HG02938 (cell line): ENCODE data around the gene DDX31.

ENCODE experiments used
- ATAC-seq: cut with Tn5 transposase; IDR thresholded peaks from one replicate; pipeline ENCODE4 v1.9.1; 2021; ENCODE audit warnings: mild to moderate bottlenecking, moderate library complexity; ENCODE audit not compliant: unreplicated experiment

DDX31 gene

GRCh38 chr9:132597073-132597775 is 72.6 kb downstream of the DDX31 start:
- no peak for ATAC-seq

DNA sequence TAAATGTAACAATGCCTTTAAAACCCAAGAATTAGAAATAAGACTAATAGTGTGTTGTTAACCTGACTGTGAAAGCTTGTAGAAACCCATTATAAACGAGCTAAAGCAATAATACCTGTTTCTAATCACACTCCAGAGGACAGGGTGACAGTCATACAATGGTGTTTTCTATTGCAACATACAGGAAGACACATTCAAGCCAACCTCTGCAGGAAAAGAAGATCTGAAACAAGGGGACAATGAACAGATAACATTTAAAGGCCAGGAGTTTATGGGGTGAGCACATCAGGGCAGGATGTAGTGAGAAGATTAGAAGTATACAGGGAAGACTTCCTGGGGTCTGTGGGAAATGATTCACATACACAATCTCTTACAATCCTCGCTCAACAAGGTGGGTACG is 73.6 kb downstream of the DDX31 start:
- ATAC-seq: no peak

DNA sequence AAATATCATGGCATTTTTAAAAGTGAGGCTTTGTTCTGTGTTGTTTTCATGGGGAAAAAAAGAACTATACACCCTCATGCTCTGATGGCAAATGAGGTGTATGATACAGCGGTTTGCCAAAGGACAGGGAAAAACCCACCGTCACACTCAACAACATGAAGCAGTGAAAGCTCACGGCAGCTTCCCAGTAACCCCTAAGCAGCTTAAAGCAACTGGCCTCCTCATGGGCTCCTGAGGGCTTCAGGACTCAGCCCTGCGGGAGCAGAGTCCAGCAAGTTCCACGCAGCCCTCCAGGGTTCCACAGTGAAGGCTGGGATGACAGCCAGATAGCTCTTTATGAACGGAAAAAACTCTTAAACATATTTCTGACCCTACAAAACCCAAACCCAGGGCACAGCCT is 74.5 kb downstream of the DDX31 start:
- no peak for ATAC-seq

DNA sequence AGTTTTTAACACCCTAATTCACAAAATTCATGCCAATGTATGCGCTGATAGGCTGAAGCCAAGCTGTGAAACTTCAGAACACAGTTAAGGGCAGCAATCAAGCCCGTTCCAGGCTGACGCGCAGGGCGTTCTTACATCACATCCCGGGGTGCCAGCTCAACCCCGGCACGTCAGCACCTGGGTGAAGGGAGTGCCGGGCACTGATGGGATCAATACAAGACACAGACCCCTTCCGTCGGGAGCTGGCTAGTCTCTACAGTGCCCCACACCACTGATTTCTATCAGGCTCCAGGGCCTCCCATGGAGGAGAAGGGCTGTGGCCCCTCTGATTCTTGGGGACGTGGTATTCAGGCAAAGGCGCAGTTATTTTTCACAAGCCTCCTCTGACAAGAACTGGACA is 75.4 kb downstream of the DDX31 start:
- ATAC-seq: no peak

GRCh38 chr9:132592451-132592850 is 77.3 kb downstream of the DDX31 start:
- no peak for ATAC-seq

DNA sequence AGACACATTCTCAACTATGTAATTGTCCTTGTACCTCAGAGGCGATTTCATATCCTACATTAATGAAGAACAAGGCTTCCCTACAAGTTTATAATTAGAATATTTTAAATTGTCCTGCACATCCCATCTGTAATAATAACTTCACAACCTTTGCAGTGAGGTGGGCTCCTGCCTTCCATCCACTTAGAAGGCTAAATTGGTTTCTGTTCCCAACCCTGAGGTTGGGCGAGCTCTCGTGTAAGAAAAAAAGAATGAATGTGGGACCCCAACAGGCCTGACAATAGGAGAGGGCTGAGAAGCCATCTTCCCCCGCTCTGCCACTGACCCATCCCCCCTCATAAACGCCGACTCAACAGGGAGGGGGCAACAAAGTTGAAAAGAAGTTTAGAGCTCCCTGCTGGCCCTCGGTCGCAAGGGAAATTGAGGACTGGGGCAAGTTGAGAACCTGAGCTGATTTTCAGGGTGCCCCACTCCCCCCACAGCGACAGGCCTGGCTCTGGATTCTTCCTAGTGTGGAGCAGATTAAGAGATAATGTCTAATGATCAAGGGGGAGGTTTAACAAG is 78.0 kb downstream of the DDX31 start:
- no peak for ATAC-seq

DNA sequence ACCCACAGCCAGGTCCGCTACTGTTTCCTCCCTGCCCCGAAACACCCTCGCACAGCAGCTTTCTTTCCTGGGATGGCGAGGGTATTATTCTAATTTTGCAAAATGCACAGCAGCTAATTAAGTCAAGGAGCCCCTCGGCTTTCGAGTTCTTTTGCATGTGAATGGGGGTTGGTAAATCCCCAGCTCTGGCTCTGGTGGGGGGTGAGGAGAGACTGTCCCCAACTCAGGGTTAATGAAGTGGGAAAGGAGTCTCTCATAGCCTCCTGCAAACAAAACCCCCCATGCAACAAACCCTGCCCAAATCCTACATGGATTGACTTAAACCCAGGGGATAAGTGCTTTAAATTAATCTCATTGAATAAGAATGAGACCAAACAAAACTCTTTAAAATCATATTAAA is 78.5 kb downstream of the DDX31 start:
- ATAC-seq: no peak

DNA sequence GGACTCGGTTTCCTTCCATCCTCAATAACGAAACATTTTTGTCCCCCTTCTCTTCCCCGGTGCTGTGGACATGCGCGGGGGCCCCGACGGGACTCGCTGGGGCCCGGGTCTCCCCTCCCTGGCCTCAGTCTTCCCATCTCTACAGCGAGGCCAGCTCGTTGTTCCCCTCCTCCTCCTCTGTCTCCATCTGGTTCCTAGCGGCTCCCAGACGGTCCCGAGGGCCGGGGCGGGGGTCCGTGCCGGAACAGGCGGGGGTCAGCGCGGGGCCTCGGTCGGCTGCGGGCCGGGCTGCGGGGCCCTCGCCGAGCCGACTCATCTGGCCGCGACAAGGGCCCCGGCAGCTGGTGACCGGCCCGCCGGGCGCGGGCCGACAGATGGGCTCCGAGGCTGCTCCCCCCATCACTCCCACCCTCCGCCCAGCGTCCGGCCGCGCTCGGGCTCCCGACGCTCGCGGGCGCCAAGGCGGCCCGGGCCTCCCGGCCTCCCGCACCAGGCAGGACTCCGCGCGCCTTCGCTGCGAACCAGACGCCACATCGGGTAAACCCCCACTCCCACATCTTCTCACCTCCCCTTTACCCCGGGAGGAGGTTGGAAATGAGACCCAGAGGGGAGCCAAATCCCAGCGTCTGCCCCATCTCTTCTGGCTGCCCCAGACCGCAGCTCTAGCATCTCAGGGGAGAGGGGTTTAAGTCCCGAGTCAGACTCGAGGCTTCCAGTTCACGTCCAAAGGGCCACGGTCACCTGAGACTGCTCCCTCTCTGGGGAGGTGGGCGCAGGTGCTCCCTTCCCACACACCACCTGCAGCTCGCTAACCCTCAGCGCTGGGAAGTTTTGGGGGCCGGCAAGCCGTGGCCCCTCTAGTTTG is 79.2 kb downstream of the DDX31 start:
- no peak for ATAC-seq

DNA sequence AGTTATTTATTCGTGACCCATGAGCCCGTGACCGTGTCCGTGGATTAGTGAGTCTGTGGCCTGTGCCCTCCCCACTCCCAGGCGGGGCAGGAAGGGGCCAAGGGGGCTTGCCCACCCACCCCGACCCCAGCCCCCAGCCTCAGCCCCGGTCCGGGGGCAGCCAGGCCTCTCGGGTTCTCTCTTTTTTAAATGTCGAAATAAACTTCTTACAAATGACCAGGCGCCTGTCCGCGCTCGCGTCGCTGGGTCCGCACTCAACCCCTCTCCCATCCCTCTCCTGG is 79.8 kb downstream of the DDX31 start:
- ATAC-seq: no peak

DNA sequence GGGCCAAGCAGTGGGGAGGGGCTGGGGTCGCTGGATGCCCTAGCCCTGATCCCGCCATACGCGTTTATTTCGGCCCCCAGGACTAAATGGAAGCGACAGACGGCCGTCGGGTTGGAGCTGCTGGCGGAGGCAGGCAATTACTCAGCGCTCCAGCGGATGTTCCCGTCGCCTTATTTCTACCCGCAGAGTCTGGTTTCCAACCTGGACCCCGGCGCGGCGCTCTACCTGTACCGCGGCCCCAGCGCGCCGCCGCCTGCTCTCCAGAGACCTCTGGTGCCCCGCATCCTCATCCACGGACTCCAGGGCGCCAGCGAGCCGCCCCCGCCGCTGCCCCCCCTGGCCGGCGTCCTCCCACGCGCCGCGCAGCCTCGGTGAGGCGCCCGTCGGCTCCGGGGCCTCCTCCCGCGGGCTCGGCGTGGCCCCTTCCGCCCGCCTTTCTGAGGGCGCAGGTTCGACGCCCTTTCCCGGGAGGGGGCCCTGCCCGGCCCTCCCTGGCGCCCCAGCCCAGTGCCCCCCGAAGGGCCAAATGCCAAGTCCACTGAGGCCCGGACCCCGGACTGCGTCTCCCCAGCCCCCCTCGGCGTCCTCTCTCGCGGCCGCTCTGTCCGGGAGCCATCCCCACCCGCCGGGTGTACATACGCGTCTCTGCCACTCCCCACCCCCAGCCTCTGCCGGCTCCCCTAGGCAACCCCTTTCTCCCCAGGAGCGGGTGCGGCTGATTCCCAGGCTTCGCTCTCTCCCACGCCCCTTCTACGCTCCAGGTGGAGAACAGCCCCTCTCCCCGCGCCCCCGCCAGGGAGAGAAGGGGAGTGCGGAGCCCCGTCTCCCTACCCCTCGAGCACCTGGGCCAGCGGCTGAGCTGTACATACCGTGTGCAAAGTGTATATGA is 80.4 kb downstream of the DDX31 start:
- no peak for ATAC-seq

DNA sequence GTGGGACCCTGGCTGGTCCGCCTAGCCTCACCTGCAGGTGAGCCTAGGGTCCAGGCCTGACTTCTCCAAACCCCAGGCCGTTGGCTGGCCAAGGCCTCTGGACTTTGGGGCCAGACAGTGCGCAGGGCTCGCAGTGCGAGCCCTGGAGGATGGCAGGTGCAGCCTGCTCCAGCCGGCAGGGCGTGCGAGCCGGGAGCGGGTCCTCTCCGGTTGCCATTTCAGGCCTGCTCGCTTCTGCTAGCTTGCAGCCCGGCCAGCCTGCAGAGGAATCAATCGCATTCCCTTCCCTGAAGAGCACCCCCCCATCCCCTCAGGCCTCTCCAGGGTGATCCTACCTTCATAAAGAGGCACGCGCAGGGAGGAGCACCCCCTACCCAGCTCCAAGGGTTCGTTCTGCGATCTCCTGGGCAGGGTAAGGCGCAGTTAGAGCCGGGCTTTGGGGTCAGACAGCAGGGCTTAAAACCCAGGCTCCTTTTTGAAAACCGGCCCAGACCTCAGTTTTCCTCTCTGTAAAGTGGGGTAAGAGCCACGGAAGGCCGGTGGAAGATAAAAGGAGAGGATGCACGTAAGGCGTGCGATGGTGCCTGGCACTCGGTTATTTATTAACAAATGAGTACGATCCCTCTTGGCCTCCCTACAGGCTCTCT is 81.2 kb downstream of the DDX31 start:
- ATAC-seq: no peak

DNA sequence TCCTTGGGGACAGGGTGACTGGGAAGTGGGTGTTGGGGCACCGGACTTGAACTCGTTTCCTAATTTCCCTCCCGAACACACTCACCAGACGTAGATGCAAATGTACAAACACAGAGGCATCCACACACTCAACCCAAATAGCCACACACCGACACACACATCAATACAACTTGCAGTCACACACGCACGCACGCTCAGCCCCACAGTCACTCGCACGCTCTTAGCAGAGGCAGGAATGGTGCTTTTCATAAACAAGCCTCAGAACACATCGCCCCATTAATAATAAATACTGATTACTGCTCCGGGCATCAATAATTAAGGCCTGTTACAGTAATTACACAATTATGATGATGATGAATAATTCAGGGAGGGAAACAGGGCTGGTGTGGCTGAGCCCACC is 81.7 kb downstream of the DDX31 start:
- no peak for ATAC-seq

- no peak for ATAC-seq
Measured at GRCh38 chr9:132587592-132587955, 82.2 kb downstream of the DDX31 start.

- no peak for ATAC-seq
Measured at GRCh38 chr9:132586830-132587591, 82.8 kb downstream of the DDX31 start.

DNA sequence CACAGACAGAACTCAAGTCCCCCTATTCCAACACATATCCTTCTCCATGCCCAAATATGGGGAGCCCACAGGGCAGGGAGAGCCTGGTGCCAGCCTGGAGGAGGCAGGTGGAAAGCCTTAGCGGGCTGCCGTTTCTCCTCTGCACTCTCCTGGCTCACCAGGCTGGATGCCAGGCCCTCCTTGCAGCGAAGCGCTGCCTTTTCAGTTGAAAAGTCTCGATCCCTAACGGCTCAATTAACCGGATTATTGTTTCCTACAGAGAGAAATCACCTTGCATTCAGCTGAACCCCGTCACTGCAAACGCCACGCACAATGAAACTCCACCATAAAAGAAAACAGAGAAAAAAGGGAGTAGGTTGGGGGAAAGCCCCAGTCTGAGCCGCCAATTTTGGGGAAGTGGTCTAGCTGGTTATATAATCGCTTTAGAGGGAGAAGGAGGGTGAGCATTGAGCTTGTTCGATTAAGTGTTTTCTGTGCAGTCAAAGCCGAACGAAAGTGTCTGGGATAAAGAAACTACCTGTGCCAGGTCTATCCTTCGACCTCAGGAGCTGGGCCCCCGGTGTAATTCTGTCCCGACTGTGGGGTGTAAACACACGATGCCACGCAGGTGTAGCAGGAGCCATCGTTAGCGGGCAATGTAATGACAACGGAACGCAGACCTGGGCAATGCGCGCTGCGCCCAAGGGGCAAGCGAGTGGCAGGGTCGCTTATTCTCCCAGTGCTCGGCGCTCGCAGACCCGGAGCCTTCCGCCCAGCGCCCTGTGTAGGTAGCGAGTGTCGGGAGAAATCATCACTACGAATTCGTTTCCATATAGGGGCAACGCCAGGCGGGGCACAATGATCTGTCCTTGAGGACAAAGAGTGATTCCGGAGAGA is 83.6 kb downstream of the DDX31 start:
- ATAC-seq: no peak

DNA sequence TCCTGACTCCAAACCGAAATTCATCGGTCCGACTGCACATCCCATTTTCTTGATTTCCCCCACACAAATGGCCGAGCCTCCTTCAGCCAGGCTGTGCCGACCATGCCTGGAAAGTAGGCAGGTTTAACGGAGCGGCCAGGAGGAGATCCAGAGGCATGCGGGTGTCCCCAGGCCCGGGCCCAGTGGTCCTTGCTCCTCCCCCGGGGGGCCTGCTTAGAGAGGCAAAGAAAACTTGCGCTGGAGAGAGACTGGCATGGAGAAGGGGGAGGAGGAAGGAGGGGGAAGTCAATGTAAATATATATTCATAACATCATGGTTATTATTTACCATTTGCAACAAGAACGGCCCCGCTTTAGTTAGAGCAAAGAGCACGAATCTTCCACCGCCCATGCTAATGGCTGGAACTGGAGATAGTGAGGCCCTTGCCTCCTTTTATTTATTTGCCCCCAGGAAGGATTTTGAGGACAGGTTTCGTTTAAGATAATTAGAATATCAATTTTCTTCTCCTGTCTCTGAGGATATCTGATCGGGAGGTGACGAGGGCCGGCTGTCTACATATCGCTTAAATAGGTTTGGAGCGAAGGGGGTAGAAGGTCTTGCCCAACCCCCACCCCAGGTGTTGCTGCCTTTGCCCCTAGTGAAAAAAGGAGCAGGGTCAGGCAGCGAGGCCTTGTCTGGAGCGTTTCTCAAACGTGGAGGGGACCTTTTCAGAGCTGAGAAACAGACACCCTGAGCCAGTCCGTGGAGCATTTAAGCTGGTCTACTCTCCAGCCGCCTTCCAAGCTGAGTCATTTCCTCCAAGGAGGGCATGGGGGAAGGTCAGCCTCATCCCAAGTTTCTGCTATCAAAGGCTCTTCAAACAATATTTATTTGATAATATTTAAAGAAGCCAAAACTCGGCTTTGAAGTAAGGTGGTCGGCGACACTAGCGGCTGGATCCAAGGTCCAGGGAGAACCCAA is 84.9 kb downstream of the DDX31 start:
- ATAC-seq: no peak

GRCh38 chr9:132583584-132584304 is 86.0 kb downstream of the DDX31 start:
- ATAC-seq: no peak
